SK-MEL-5 (cell line): Measurements from ENCODE around the gene ZBTB7A. TPM values are rescaled to one million over a fixed set of nuclear protein-coding genes. Genes with fewer than 3 reads are reported as not detected.

Experiments
- total RNA-seq: library from RNA; depleted of rRNA; stranded (reverse); fragments of >200 nt; shearing (Covaris generic); gene quantifications from 2 replicates; pipeline ENCODE4 v1.2.3, GENCODE V29; 2014; rRNA removed

ZBTB7A gene
- total RNA-seq, 1 experiment from 2014 or later: 8.2 TPM

Other genes with a start within 250 kb of the ZBTB7A start
- gene ZFR2, start 197.9 kb downstream of the ZBTB7A start, total RNA-seq: 0.18 and 0.72 TPM in 2 replicates
- gene ATCAY, start 186.2 kb downstream of the ZBTB7A start, total RNA-seq: not detected in 2 replicates
- 1.2 and 2.5 TPM in 2 replicates for gene NMRK2, start 133.8 kb downstream of the ZBTB7A start, total RNA-seq
- 55.6 and 62.7 TPM in 2 replicates for gene DAPK3, start 95.8 kb downstream of the ZBTB7A start, total RNA-seq
- gene EEF2, start 81.4 kb downstream of the ZBTB7A start, total RNA-seq: 1,726 and 1,742 TPM in 2 replicates
- 19.1 and 20.6 TPM in 2 replicates for gene PIAS4, start 59.2 kb downstream of the ZBTB7A start, total RNA-seq
- 192 and 197 TPM in 2 replicates for gene MAP2K2, start 57.2 kb upstream of the ZBTB7A start, total RNA-seq
- gene CREB3L3, start 86.7 kb upstream of the ZBTB7A start, total RNA-seq: not detected in 2 replicates
- 10.0 and 12.1 TPM in 2 replicates for gene SIRT6, start 115.7 kb upstream of the ZBTB7A start, total RNA-seq
- 0.05 and 0.16 TPM in 2 replicates for gene ANKRD24, start 115.8 kb upstream of the ZBTB7A start, total RNA-seq
- not detected in 2 replicates for gene EBI3, start 162.6 kb upstream of the ZBTB7A start, total RNA-seq
- 20.2 and 20.9 TPM in 2 replicates for gene YJU2, start 180.2 kb upstream of the ZBTB7A start, total RNA-seq
- 0.42 TPM in 1 of 2 replicates, not detected in the other for gene SHD, start 212.4 kb upstream of the ZBTB7A start, total RNA-seq
- gene TMIGD2, start 235.5 kb upstream of the ZBTB7A start, total RNA-seq: not detected in 2 replicates
- gene FSD1, start 237.7 kb upstream of the ZBTB7A start, total RNA-seq: 2.7 and 2.8 TPM in 2 replicates